CD14-positive monocyte (primary cell): ENCODE measurements around the gene RPS25. TPM values are rescaled to one million over a fixed set of nuclear protein-coding genes. Genes with fewer than 3 reads are reported as not detected.
A peak's percentile ranks its signal among the peaks of the same experiment; 100 is the strongest.
"Not testable (repeated sequence)": the region's sequence is repeated elsewhere in the genome, so short reads cannot be mapped to it uniquely, and the experiment has no call there.

ENCODE experiments used
- DNase-seq, 3 donors: peaks; one replicate each; pipeline ENCODE4 v3.0.0-alpha.2; 2011 to 2022
- H2AFZ ChIP-seq: 2 replicates; pipeline ENCODE4 v1.6.0; 2012; ENCODE audit warnings: mild to moderate bottlenecking, low read depth, low read length, inconsistent platforms; ENCODE audit not compliant: insufficient read depth, poor library complexity, severe bottlenecking
- H3K27ac ChIP-seq, 2 donors: 1 replicate in 1 of 2; 2 replicates in 1 of 2; pipeline ENCODE4 v1.5.1; 2012 to 2013; ENCODE audit warnings: low read length in 2 of 2, control low read depth in 1 of 2, inconsistent platforms in 1 of 2, low read depth in 1 of 2, mild to moderate bottlenecking in 1 of 2
- H3K27me3 ChIP-seq, 2 donors: one replicate each; pipeline versions ENCODE4 v1.6.0 to v1.6.1; 2011 to 2013; ENCODE audit warnings: low read length in 2 of 2; ENCODE audit not compliant: control insufficient read depth in 2 of 2, insufficient read depth in 2 of 2
- H3K36me3 ChIP-seq, 2 donors: replicated peaks in 1 of 2; 1 replicate in 1 of 2; 2 replicates in 1 of 2; pipeline versions ENCODE4 v1.5.1 to v1.6.1; 2012 to 2013; ENCODE audit warnings: low read length in 2 of 2, control low read depth in 1 of 2, inconsistent platforms in 1 of 2, mild to moderate bottlenecking in 1 of 2; ENCODE audit not compliant: insufficient read depth in 2 of 2, control insufficient read depth in 1 of 2
- H3K4me1 ChIP-seq, 2 donors: 1 replicate in 1 of 2; 2 replicates in 1 of 2; pipeline versions ENCODE4 v1.5.1 to v1.6.1; 2012 to 2013; ENCODE audit warnings: low read length in 2 of 2, control low read depth in 1 of 2, inconsistent platforms in 1 of 2, mild to moderate bottlenecking in 1 of 2, moderate library complexity in 1 of 2; ENCODE audit not compliant: insufficient read depth in 2 of 2, control insufficient read depth in 1 of 2
- H3K4me2 ChIP-seq: replicated peaks from 2 replicates; pipeline ENCODE3; 2012; ENCODE audit warnings: low read length, moderate library complexity, mild to moderate bottlenecking; ENCODE audit not compliant: poor library complexity, severe bottlenecking; ENCODE audit errors: extremely low read depth
- H3K4me3 ChIP-seq, 3 experiments: fragments of 200-600 bp in 1 of 3; sonication (generic) in 1 of 3; replicated peaks in 1 of 3; 1 replicate in 2 of 3; 2 replicates in 1 of 3; pipeline ENCODE4 v1.5.1; 2011 to 2013; ENCODE audit warnings: low read length in 3 of 3, mild to moderate bottlenecking in 3 of 3, control low read depth in 2 of 3, low read depth in 2 of 3, inconsistent platforms in 1 of 3, moderate library complexity in 1 of 3
- H3K79me2 ChIP-seq: 2 replicates; pipeline ENCODE4 v1.6.0; 2012; ENCODE audit warnings: mild to moderate bottlenecking, control low read depth, inconsistent platforms, low read length, moderate library complexity; ENCODE audit not compliant: insufficient read depth
- H3K9ac ChIP-seq: 2 replicates; pipeline ENCODE4 v1.6.0; 2017; ENCODE audit warnings: low read length, mild to moderate bottlenecking; ENCODE audit not compliant: insufficient read depth, poor library complexity, severe bottlenecking
- H3K9me3 ChIP-seq, 2 donors: replicated peaks in 1 of 2; 1 replicate in 1 of 2; 2 replicates in 1 of 2; pipeline versions ENCODE4 v1.5.1 to v1.6.1; 2012 to 2013; ENCODE audit warnings: low read length in 2 of 2, control low read depth in 1 of 2; ENCODE audit not compliant: control insufficient read depth in 1 of 2, insufficient read depth in 1 of 2
- H4K20me1 ChIP-seq: 2 replicates; pipeline ENCODE4 v1.6.0; 2012; ENCODE audit warnings: mild to moderate bottlenecking, low read length, control low read depth, moderate library complexity; ENCODE audit not compliant: insufficient read depth
- H3K27ac Mint-ChIP-seq, 7 donors: one replicate each; pipeline ENCODE4 v1.8.0; 2020; ENCODE audit warnings: mild to moderate bottlenecking in 7 of 7, mixed read lengths in 7 of 7, moderate library complexity in 6 of 7, inconsistent platforms in 2 of 7
- H3K27me3 Mint-ChIP-seq, 3 donors: one replicate each; pipeline ENCODE4 v1.8.0; 2021 to 2022; ENCODE audit warnings: low read depth in 3 of 3, mild to moderate bottlenecking in 3 of 3, mixed read lengths in 3 of 3, moderate library complexity in 3 of 3, inconsistent platforms in 1 of 3
- H3K36me3 Mint-ChIP-seq, 2 donors: one replicate each; pipeline ENCODE4 v1.8.0; 2020; ENCODE audit warnings: mixed read lengths in 2 of 2, inconsistent platforms in 1 of 2, mild to moderate bottlenecking in 1 of 2
- H3K4me1 Mint-ChIP-seq: one replicate; pipeline ENCODE4 v1.8.0; 2020; ENCODE audit warnings: mild to moderate bottlenecking, mixed read lengths
- H3K4me3 Mint-ChIP-seq, 2 donors: one replicate each; pipeline ENCODE4 v1.8.0; 2020; ENCODE audit warnings: mild to moderate bottlenecking in 2 of 2, mixed read lengths in 2 of 2, moderate library complexity in 1 of 2
- H3K9me3 Mint-ChIP-seq, 7 donors: one replicate each; pipeline ENCODE4 v1.8.0; 2020 to 2022; ENCODE audit warnings: mixed read lengths in 7 of 7, mild to moderate bottlenecking in 6 of 7, moderate library complexity in 6 of 7, inconsistent platforms in 2 of 7
- WGBS: methylation state at CpG from one replicate; pipeline ENCODE4 v1.1.5; 2013; ENCODE audit warnings: missing lambda C conversion rate; ENCODE audit not compliant: insufficient coverage; 5-methylcytosine and 5-hydroxymethylcytosine counted together
- intact Hi-C, 2 donors: fragments of 100-400 bp; cut with micrococcal nuclease; formaldehyde crosslinking; loops; one replicate each; pipeline versions ENCODE4 v1.15.0 to v1.15.1; 2023
- polyA plus RNA-seq, 3 donors: library from polyadenylated mRNA; depleted of rRNA in 1 of 3; unstranded in 2 of 3; stranded (reverse) in 1 of 3; fragments of 300-500 nt in 2 of 3; fragments of >200 nt in 1 of 3; fragmentation: Illumina TruSeq in 2 of 3; gene quantifications; 1 replicate in 2 of 3; 2 replicates in 1 of 3; pipeline ENCODE4 v1.2.3, GENCODE V29; 2012 to 2021
- TF ChIP-seq, protein P1 (sequence below): fragments of 200-600 bp; IDR thresholded peaks from one replicate; pipeline ENCODE4 v1.8.0; 2022; ENCODE audit warnings: antibody characterized with exemption, mild to moderate bottlenecking

Gene RPS25
- polyA plus RNA-seq, 3 donors = 1,137 to 1,336 (median 1,264) TPM

DNA sequence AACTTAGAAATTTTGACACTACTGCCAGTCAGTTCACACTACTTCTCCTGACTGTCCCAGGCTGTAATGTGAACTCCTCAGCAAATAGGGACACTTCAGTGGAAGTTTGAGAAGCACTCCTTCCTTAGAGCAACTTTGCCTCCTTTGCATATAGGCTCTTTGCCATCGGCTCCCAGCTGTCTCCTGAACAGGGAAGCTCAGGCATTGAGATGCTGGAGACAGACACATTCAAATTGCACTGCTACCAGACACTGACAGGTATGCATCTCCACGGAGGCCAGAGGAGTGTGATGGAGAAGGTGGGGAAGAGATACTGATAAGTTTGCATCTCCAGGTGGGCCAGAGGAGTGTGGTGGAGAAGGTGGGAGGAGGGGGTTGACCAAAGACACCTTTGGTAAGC is 1.9 kb upstream of the RPS25 start:
- Histone ChIP-seq H3K9ac (no peak overlapping the region), H3K4me2 (peak overlapping the region; percentile 96), H2AFZ (no peak overlapping the region), H3K36me3 (peaks cover 55 to 63% of the 10 kb centered on the region in 2 donors), H4K20me1 (peaks cover 3% of the 10 kb centered on the region), H3K79me2 (peaks cover 67% of the 10 kb centered on the region), H3K4me3 (peak overlapping the region in 1 of 3 experiments; percentile 88), H3K27me3 (no peaks in the 10 kb centered on the region), H3K4me1 (peaks cover 26 to 34% of the 10 kb centered on the region in 2 donors), H3K27ac (peak overlapping the region in 1 of 2 donors; percentile 96), H3K9me3 (no peaks in the 10 kb centered on the region)
- intact Hi-C loops = loop anchor here in 1 of 2 donors (1.0 to 5.0 kb wide), 4 partner anchors 10 to 93 kb away; partner anchors contain the start of genes BCL9L, DPAGT1, SLC37A4 and VPS11
- Mint-ChIP-seq H3K4me1 (peaks cover 24% of the 10 kb centered on the region), H3K36me3 (peaks cover 47 to 70% of the 10 kb centered on the region in 2 donors), H3K9me3 (no peaks in the 10 kb centered on the region), H3K27me3 (peaks cover 0 to 1% (median 0%) of the 10 kb centered on the region in 3 donors), H3K4me3 (peak overlapping the region; percentile 51 to 96), H3K27ac (peak overlapping the region in 5 of 7 donors; percentile 71 to 100 (median 98))
- TF ChIP-seq, protein P1, sequence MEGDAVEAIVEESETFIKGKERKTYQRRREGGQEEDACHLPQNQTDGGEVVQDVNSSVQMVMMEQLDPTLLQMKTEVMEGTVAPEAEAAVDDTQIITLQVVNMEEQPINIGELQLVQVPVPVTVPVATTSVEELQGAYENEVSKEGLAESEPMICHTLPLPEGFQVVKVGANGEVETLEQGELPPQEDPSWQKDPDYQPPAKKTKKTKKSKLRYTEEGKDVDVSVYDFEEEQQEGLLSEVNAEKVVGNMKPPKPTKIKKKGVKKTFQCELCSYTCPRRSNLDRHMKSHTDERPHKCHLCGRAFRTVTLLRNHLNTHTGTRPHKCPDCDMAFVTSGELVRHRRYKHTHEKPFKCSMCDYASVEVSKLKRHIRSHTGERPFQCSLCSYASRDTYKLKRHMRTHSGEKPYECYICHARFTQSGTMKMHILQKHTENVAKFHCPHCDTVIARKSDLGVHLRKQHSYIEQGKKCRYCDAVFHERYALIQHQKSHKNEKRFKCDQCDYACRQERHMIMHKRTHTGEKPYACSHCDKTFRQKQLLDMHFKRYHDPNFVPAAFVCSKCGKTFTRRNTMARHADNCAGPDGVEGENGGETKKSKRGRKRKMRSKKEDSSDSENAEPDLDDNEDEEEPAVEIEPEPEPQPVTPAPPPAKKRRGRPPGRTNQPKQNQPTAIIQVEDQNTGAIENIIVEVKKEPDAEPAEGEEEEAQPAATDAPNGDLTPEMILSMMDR = no peak
- no peak for DNase-seq
- 80% methylated on average over 1 of the region's 2 CpGs for WGBS

DNA sequence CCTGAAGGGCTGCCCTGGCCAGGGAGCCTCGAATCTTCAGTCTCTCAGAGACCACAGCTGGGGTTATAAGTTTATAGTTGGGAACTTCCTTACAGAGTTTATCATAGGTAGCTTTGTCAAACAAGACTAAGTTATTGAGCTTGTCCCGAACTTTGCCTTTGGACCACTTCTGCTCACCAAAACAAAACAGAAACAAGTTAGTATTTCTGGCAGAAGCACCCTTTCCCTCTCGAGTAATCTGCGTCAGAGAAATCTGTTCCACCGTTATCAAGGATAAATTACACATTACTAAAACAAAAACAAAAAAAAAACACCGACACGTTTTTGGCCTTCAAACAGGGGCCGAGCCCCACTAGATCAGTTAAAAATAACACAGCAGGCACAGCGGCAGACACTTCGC is 766 bp downstream of the RPS25 start:
- peaks cover 61% of the 10 kb centered on the region for H3K79me2 ChIP-seq
- H4K20me1 ChIP-seq, H3K27me3 ChIP-seq, DNase-seq, H3K9me3 Mint-ChIP-seq, H3K27me3 Mint-ChIP-seq, H3K9me3 ChIP-seq: not testable (repeated sequence)
- H3K4me3 ChIP-seq = peak overlapping the region; percentile 87 to 88 (median 88)
- 0% methylated on average over 3 of the region's 10 CpGs for WGBS
- intact Hi-C loops = loop anchor here (2.0 to 5.0 kb wide), 4 partner anchors 19 to 90 kb away; partner anchors contain the start of genes BCL9L (in 1 of the 2), CENATAC (in 1 of the 2), DPAGT1 (in 1 of the 2) and VPS11 (in 1 of the 2)
- H3K36me3 ChIP-seq = peaks cover 50 to 61% of the 10 kb centered on the region in 2 donors
- H3K27ac ChIP-seq = peak overlapping the region; percentile 93 to 96
- H2AFZ ChIP-seq = peak overlapping the region; percentile 78
- Mint-ChIP-seq H3K27ac (peak overlapping the region; percentile 98 to 100 (median 99)), H3K4me1 (peaks cover 24% of the 10 kb centered on the region), H3K4me3 (peak overlapping the region; percentile 96 to 97), H3K36me3 (peaks cover 46 to 69% of the 10 kb centered on the region in 2 donors)
- H3K4me1 ChIP-seq = peaks cover 26 to 34% of the 10 kb centered on the region in 2 donors
- peak overlapping the region; percentile 88 for H3K9ac ChIP-seq
- peak overlapping the region; percentile 96 for H3K4me2 ChIP-seq
